ES-I3 (cell line): ENCODE results near the gene ZNF618.

ENCODE experiments used
- H3K36me3 ChIP-seq: 2 replicates; pipeline ENCODE4 v1.6.1; 2013; ENCODE audit warnings: mild to moderate bottlenecking, low read length, control low read depth, moderate library complexity; ENCODE audit not compliant: insufficient read depth
- H3K4me1 ChIP-seq: 2 replicates; pipeline ENCODE4 v1.6.1; 2013; ENCODE audit warnings: mild to moderate bottlenecking, control low read depth, low read length; ENCODE audit not compliant: insufficient read depth
- H3K9ac ChIP-seq: 2 replicates; pipeline ENCODE4 v1.6.1; 2013; ENCODE audit warnings: low read depth, mild to moderate bottlenecking, low read length, moderate library complexity
- H3K9me3 ChIP-seq: 2 replicates; pipeline ENCODE4 v1.6.1; 2013; ENCODE audit warnings: mild to moderate bottlenecking, low read length, moderate library complexity; ENCODE audit not compliant: control insufficient read depth, insufficient read depth

The ZNF618 gene

DNA sequence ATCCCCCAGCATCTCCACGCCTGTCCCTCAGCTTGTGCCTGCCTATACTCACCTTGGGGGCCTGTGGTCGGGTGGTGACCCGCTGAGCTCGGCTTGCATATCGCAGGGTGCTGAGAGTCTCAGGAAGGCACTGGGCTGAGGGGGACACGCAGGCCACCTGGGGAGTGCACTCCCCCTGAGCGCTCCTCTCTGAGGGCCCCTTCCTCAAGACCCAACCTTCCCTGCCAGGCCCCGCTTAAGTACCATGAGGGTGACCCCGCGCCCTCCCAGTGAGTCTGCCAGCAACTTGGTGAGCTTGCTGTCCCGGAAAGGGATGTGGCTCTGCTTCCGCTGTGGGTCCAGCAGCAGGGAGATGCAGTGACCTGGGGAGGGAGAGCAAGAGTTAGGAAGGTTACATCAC lies 218.9 kb downstream of the ZNF618 start:
- H3K4me1 ChIP-seq, result no peaks in the 10 kb centered on the region; the same call in 1 of the 2 replicates
- H3K9me3 ChIP-seq, result no peaks in the 10 kb centered on the region; the same call in 1 of the 2 replicates
- H3K9ac ChIP-seq, result no peak overlapping the region
- H3K36me3 ChIP-seq, result no peaks in the 10 kb centered on the region

DNA sequence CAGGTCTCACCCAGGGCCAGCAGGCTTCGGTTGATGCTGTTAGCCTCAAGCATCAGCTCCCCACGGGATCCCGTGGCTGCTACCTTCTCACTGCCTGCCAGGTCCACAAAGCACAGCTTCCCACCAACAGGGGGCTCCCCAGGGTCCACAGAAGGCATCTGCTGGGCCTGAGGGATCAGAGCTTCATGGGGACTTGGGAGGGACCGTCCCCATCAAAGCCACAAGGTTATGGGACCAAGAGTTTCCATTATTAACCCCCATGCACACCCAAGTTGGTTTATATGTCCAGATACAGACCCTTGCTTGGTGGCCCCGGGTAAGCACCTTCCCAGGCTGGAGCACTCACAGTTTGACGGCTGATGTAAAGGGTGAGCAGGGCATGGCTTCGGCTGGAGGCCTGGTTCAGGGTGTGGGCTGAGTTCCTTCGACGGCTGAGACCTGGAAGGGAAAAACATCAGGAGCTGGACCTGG lies 220.0 kb downstream of the ZNF618 start:
- Histone ChIP-seq H3K9ac (no peak overlapping the region), H3K36me3 (no peaks in the 10 kb centered on the region), H3K9me3 (no peaks in the 10 kb centered on the region; the same call in 1 of the 2 replicates), H3K4me1 (no peaks in the 10 kb centered on the region; the same call in 1 of the 2 replicates)

DNA sequence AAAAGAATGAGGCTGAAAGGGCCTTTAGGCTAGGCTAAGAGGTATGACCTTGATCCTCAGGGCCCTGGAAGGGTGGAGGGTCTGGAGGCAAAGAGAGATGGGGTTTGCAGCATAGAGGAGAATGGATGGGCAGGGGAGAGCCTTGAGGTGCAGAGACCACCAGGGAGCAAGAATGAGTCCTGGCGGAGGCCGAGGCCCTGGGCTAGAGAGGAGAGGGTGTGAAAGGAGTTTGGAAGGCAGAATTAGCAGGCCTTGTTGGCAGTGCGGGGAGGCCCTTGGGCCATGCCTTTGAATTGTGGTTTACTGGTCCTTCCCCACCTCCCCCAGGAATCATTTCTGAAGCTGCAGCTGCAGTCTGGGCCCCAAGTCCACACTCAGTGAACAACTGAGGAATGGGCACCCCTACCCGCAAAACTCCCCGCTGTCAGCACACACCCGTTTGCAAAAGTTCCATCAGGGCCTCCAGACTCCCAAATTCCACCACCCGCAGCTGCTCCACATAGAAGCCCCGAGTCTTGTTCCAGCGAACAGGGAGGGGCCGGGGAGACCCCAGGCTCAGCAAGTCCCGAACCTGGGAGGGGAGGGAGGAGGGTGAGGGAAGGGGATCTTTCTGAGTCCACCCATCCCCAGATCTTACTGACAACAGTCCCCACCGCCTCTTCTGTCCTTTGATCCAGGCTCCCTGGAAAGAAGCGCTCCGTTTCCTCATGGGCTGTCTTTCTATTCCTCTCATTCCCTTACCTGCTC lies 220.9 kb downstream of the ZNF618 start:
- no peaks in the 10 kb centered on the region; the same call in none of the 2 replicates for H3K9me3 ChIP-seq
- H3K36me3 ChIP-seq, result no peaks in the 10 kb centered on the region
- no peak overlapping the region for H3K9ac ChIP-seq
- H3K4me1 ChIP-seq, result no peaks in the 10 kb centered on the region; the same call in 1 of the 2 replicates

DNA sequence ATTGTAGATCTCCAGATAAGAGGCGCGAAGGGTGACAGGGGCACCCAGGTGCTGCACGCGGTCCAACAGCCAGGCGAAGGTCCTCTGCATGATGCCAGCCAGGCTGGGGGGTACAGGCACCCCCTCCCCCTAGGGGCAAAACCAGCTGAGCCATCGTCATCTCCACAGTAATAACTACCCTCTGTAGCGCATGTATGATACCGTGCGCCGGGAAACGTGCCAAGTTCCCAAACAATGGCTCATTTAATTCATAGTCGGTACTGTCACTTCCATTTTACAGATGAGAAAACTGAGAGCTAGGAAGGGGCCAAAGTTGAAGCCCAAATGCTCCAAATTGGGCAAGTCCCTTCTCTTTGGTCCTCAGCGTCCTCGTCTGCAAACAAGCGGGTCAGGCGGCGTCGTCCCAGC lies 221.5 kb downstream of the ZNF618 start:
- Histone ChIP-seq H3K36me3 (no peaks in the 10 kb centered on the region), H3K9me3 (no peaks in the 10 kb centered on the region; the same call in none of the 2 replicates), H3K4me1 (no peaks in the 10 kb centered on the region; the same call in 1 of the 2 replicates), H3K9ac (peak overlapping the region; percentile 72)

DNA sequence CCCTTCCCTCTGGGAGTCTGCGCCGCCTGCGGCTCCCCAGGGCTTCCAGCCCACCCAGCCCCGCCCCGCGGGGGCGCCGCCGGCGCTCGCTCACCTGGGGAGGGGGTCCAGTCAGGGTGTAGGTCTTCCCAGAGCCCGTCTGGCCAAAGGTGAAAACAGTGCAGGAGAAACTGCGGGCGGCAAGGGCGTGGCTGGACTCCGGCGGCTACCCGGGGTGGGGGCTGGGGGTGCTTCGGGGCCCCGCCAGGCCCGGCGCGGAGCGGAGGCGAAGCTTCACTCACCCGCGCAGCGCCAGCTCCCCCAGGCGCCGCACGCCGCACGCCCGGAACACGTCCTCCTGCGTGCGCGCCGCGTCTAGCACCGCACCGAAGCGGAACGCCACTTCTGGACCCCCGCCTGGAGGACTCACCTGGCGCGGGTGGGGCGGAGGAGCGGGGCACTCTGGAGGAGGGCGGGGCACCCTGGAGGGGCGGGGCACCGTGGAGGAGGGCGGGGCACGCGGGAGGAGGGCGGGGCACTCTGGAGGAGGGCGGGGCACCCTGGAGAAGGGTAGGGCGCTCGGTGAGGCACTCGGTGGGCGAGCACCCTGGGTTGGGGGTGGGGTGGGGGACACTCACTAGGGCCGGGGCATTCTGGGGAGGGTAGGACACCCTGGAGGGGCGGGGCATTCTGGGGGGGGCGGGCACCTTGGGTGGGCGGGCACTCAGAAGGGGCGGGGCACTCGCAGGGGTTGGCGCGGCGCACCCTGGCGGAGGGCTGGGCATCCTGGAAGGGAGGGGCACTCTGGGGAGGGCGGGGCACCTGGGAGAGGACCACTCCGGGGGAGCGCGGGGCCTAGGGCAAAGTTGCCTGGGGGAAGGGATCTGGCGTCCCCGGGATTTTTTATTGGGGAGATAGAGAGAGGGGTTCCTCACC lies 222.2 kb downstream of the ZNF618 start:
- Histone ChIP-seq H3K9ac (peak overlapping the region; percentile 85), H3K36me3 (no peaks in the 10 kb centered on the region), H3K9me3 (no peaks in the 10 kb centered on the region; the same call in none of the 2 replicates)

DNA sequence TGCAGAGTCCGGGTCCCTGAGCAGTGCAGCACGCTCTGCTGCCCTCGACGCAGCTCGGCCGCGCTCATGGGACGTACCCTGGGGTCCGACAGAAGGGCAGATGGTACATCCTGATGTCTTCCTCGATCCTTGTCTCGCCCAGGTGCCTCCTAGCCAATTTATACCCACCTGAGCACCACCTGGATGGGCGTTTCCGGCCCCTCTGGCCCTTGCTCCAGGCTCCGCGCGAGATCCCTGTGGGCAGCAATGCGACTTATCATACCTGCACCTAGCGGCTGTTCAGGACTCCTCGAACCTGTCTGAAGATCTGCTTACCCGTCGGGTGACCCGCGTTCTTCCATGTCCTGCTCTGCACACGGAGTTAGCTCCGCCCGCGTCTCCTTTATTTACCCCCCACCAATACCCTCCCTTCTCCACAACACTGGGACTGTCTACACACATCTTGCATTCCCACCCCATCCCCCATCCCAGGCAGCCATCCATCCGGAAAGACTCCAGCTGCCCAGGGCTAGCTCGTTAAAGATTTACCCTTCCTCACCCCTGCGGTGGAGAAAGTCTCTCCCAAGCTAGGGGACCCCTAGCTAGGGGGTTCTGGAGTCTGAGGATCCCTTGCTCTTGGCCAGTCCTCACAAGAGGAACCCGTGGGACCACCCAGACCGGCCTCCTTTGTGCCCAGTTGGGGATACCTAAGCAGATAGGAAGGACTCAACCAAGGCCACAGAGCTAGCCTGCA lies 223.0 kb downstream of the ZNF618 start, which contains the start of gene KIF12:
TSS of gene KIF12 (minus strand) at position 357 of the 733 bp plus-strand sequence. CDS start at position 341, 16 bp downstream.
- H3K9me3 ChIP-seq, result no peaks in the 10 kb centered on the region; the same call in none of the 2 replicates
- H3K4me1 ChIP-seq, result no peaks in the 10 kb centered on the region; the same call in 1 of the 2 replicates
- peak within 1 kb of the TSS; percentile 85 for H3K9ac ChIP-seq
- no peaks in the 10 kb centered on the region for H3K36me3 ChIP-seq

More for the DNA sequence above, 222.2 kb downstream of the ZNF618 start:
- H3K4me1 ChIP-seq, result no peaks in the 10 kb centered on the region; the same call in 1 of the 2 replicates

DNA sequence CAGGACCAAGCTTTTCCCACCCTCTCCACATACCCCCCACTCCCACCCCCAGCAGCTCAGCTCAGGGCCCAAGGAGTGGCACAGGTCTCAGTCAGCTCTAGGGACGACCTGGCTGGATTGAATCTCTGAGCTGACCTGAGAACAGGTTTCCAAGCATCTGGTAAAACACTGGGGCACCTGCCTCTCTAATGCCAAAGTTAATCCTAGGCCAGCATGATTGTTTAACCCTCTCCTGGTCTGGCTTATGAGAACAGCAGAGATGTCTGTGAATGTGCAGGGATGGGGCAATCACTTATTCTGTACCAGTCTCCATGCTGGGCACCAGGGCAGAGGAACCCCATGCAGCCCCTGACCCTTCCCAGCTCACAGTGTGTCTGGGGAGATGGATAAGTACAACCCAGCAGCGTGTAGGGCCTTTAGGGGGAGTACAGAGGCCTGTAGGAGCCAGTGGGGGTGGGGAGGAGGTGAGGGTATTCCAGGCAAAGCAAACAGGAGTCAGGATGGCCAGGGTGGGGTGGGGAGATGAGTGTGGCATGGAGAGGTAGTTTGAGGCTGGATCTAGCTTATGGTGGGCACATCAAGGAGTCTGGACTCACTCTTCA lies 223.7 kb downstream of the ZNF618 start:
- Histone ChIP-seq H3K9me3 (no peaks in the 10 kb centered on the region; the same call in none of the 2 replicates), H3K4me1 (no peaks in the 10 kb centered on the region; the same call in 1 of the 2 replicates), H3K36me3 (no peaks in the 10 kb centered on the region), H3K9ac (no peak overlapping the region)

DNA sequence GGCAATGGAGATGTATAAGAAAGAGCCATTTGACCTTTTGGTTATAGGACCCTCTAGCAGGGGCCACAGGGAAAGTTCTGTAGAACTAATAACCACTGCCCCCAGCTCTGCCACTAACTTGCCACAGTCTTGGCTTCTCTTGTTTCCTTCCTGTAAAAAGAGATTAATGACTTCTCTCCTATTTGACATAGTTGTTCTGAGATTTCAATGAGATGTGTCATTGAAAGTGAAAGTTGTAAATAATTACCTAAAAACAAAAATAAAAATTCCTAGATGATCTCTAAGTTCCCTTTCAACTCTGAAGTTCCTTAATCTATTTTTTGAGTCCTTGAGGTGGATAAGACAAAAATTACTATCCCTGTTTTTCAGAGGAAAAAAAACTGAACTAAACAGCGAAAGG lies 224.4 kb downstream of the ZNF618 start:
- no peaks in the 10 kb centered on the region for H3K36me3 ChIP-seq
- no peak overlapping the region for H3K9ac ChIP-seq
- H3K9me3 ChIP-seq, result no peaks in the 10 kb centered on the region; the same call in none of the 2 replicates
- H3K4me1 ChIP-seq, result no peaks in the 10 kb centered on the region; the same call in 1 of the 2 replicates

DNA sequence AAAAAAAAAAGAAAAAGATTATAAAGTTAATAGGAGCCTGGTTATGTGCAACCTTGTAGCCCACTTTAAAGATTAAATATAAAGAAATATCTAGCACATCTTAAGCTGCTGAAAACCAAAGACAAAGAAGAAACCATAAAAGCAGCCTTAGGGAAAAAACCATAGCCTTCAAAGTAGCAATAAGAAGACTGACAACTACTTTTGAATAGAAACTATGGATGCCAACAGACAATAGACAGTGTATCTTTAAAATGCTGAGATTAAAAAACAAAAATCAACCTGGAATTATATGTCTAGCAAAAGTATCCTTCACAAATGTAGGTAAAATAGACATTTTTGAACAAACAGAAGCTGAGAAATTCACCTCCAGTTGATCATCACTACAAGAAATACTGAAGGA lies 226.4 kb downstream of the ZNF618 start:
- Histone ChIP-seq H3K36me3 (no peaks in the 10 kb centered on the region), H3K9ac (no peak overlapping the region), H3K9me3 (no peaks in the 10 kb centered on the region; the same call in none of the 2 replicates), H3K4me1 (no peaks in the 10 kb centered on the region)

DNA sequence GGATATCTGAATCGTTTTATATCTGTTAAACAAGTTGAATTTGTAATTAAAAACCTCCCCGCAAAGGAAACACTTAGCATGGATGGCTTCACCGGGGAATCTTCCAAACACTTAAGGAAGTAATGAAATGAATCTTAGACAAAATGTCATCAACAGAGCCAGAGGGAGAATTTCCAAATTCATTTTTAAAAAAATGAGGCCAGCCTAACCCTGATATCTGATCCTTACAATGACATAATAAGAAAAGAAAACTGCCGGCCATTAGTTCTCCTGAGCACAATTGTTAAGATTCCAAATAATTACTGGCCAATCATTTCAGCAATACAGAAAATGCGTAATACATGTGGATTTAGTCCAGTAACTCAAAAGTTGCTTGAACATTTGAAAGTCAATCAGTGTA lies 229.1 kb downstream of the ZNF618 start:
- Histone ChIP-seq H3K9me3 (no peaks in the 10 kb centered on the region; the same call in 1 of the 2 replicates), H3K36me3 (no peaks in the 10 kb centered on the region), H3K9ac (no peak overlapping the region), H3K4me1 (peaks cover 10% of the 10 kb centered on the region; the same call in 1 of the 2 replicates)
